K562 (cell line): Measurements from ENCODE around the gene PLIN5. TPM values are rescaled to one million over a fixed set of nuclear protein-coding genes. Genes with fewer than 3 reads are reported as not detected.

Source experiments
- ARNT ChIP-seq, 2 experiments: fragments of 450-650 bp; IDR thresholded peaks; 2 replicates each; pipeline ENCODE4 v1.6.1; 2016; ENCODE audit warnings: mild to moderate bottlenecking in 1 of 2
- CTCFL ChIP-seq: IDR thresholded peaks from 2 replicates; pipeline ENCODE4 v1.6.1; 2011; ENCODE audit warnings: borderline replicate concordance, low read depth, mild to moderate bottlenecking, moderate library complexity, low read length; ENCODE audit not compliant: insufficient read depth, poor library complexity, severe bottlenecking
- CXXC5 ChIP-seq: fragments of 250-450 bp; sonication (Bioruptor Pico); IDR thresholded peaks from 2 replicates; pipeline ENCODE4 v1.8.0; 2022; ENCODE audit warnings: inconsistent platforms, mild to moderate bottlenecking, moderate library complexity
- EWSR1 ChIP-seq: fragments of 450-650 bp; IDR thresholded peaks from 2 replicates; pipeline ENCODE4 v1.6.1; 2018; ENCODE audit warnings: borderline replicate concordance, mild to moderate bottlenecking, low read depth, moderate library complexity; ENCODE audit not compliant: partially characterized antibody
- FOXJ3 ChIP-seq: sonication (generic); formaldehyde crosslinking; IDR thresholded peaks from 2 replicates; pipeline ENCODE4 v1.4.0; 2020; ENCODE audit warnings: mild to moderate bottlenecking, missing genetic modification reagents
- IRF9 ChIP-seq: fragments of 450-650 bp; IDR thresholded peaks from 2 replicates; pipeline ENCODE4 v1.6.1; 2016; ENCODE audit warnings: missing biosample characterization, missing genetic modification characterization
- KDM2B ChIP-seq: fragments of 250-450 bp; sonication (Bioruptor Pico); IDR thresholded peaks from 2 replicates; pipeline ENCODE4 v1.8.0; 2021; ENCODE audit warnings: mild to moderate bottlenecking, moderate library complexity
- KLF10 ChIP-seq: fragments of 250-450 bp; sonication (Bioruptor Pico); IDR thresholded peaks from 2 replicates; pipeline ENCODE4 v1.6.1; 2021; ENCODE audit warnings: matching md5 sums
- MTA3 ChIP-seq: fragments of 450-650 bp; formaldehyde crosslinking; IDR thresholded peaks from 2 replicates; pipeline ENCODE4 v1.6.1; 2017; ENCODE audit warnings: mild to moderate bottlenecking, borderline replicate concordance
- NCOA6 ChIP-seq: fragments of 450-650 bp; IDR thresholded peaks from 2 replicates; pipeline ENCODE4 v1.6.1; 2017; ENCODE audit warnings: mild to moderate bottlenecking
- NELFE ChIP-seq: IDR thresholded peaks from 2 replicates; pipeline ENCODE4 v1.6.1; 2011; ENCODE audit warnings: mild to moderate bottlenecking; ENCODE audit not compliant: insufficient read depth, insufficient read length
- PTBP1 ChIP-seq: fragments of 200-400 bp; formaldehyde crosslinking; IDR thresholded peaks from 2 replicates; pipeline ENCODE4 v1.6.1; 2017; ENCODE audit warnings: low read depth, low read length
- RB1 ChIP-seq: fragments of 450-650 bp; IDR thresholded peaks from 2 replicates; pipeline ENCODE4 v1.6.1; 2017; ENCODE audit warnings: low read depth, mild to moderate bottlenecking
- RBFOX2 ChIP-seq: fragments of 200-400 bp; formaldehyde crosslinking; IDR thresholded peaks from 2 replicates; pipeline ENCODE4 v1.6.1; 2017; ENCODE audit warnings: low read depth, mild to moderate bottlenecking, low read length, moderate library complexity
- RHOXF2B ChIP-seq: fragments of 250-450 bp; sonication (Bioruptor Pico); conservative IDR thresholded peaks from 2 replicates; pipeline ENCODE4 v1.5.1; 2021
- SIN3A ChIP-seq, 2 experiments: fragments of 150-350 bp in 1 of 2; IDR thresholded peaks; 2 replicates each; pipeline ENCODE4 v1.6.1; 2011 to 2016; ENCODE audit warnings: borderline replicate concordance in 2 of 2, low read depth in 2 of 2, low read length in 2 of 2, mild to moderate bottlenecking in 2 of 2, moderate library complexity in 2 of 2; ENCODE audit not compliant: control insufficient read depth in 1 of 2
- TFAM ChIP-seq: fragments of 250-450 bp; sonication (Bioruptor Pico); conservative IDR thresholded peaks from 2 replicates; pipeline ENCODE4 v1.5.0; 2021; ENCODE audit warnings: mild to moderate bottlenecking, moderate library complexity
- XRCC5 ChIP-seq: fragments of 200-400 bp; formaldehyde crosslinking; IDR thresholded peaks from 2 replicates; pipeline ENCODE4 v1.6.1; 2017; ENCODE audit warnings: low read depth, mild to moderate bottlenecking, low read length
- ZNF23 ChIP-seq: fragments of 250-450 bp; sonication (Bioruptor Pico); IDR thresholded peaks from 2 replicates; pipeline ENCODE4 v1.4.0; 2020; ENCODE audit warnings: mild to moderate bottlenecking
- ZNF274 ChIP-seq: IDR thresholded peaks from 2 replicates; pipeline ENCODE4 v1.6.1; 2011; ENCODE audit warnings: low read depth, mild to moderate bottlenecking, low read length, moderate library complexity, borderline replicate concordance
- ZNF280A ChIP-seq: fragments of 450-650 bp; IDR thresholded peaks from 2 replicates; pipeline ENCODE4 v1.6.1; 2018; ENCODE audit warnings: mild to moderate bottlenecking, low read depth; ENCODE audit not compliant: partially characterized antibody
- ZNF384 ChIP-seq: IDR thresholded peaks from 2 replicates; pipeline ENCODE4 v1.6.1; 2012; ENCODE audit warnings: low read depth, low read length, improper control_type of control experiment
- ZNF699 ChIP-seq: fragments of 250-450 bp; sonication (Bioruptor Pico); IDR thresholded peaks from 2 replicates; pipeline ENCODE4 v1.8.0; 2021; ENCODE audit warnings: mild to moderate bottlenecking, moderate library complexity; ENCODE audit not compliant: insufficient replicate concordance
- polyA plus RNA-seq, 8 experiments: library from polyadenylated mRNA; depleted of rRNA in 4 of 8; stranded (reverse) in 5 of 8; unstranded in 3 of 8; fragments of >200 nt; fragmentation: Nextera tagmentation in 2 of 8; fragmentation: Illumina TruSeq in 1 of 8; extraction: Ambion mirVana in 2 of 8; extraction: Trizol in 1 of 8; gene quantifications; 2 replicates each; pipeline versions ENCODE4 v1.2.1 to v1.2.3, GENCODE V29; 2011 to 2014; ENCODE audit warnings: inconsistent platforms in 1 of 8, missing spikeins in 1 of 8
- total RNA-seq, 7 experiments: library from RNA; depleted of rRNA in 6 of 7; stranded (reverse); fragments of >200 nt in 6 of 7; fragmentation: Illumina TruSeq in 2 of 7; extraction: Trizol in 2 of 7; gene quantifications; 2 replicates each; pipeline versions ENCODE4 v1.2.1 to v1.2.3, GENCODE V29; 2011 to 2021; ENCODE audit warnings: low replicate concordance in 1 of 7

The PLIN5 gene
- total and polyA plus RNA-seq, 9 of the 15 experiments (the other 6 are each of a cell fraction or from before 2014, with no cell fraction given) = 0.04 to 1.3 (median 0.50) TPM

- TF ChIP-seq EWSR1 (no peak), KLF10 (CRISPR knock-in tag) (no peak), ZNF384 (no peak), CXXC5 (CRISPR knock-in tag) (peak; percentile 44), ZNF274 (no peak), KDM2B (CRISPR knock-in tag) (0 out of 2 replicates have a peak, but pooled peaks have one; percentile 65), RBFOX2 (0 out of 2 replicates have a peak, but pooled peaks have one; percentile 22), PTBP1 (0 out of 2 replicates have a peak, but pooled peaks have one; percentile 66), RB1 (peak; percentile 69), ZNF23 (CRISPR knock-in tag) (no peak), ARNT (IDR thresholded peaks at IDR 0.05) (no peak), SIN3A (IDR thresholded peaks at IDR 0.05; ENCODE audit: borderline replicate concordance in 2 of 2, control insufficient read depth in 1 of 2, low read depth in 2 of 2, low read length in 2 of 2) (no peak), CTCFL (peak; percentile 50), TFAM (CRISPR knock-in tag) (no peak), MTA3 (peak; percentile 32; the same call in 1 of the 2 replicates), RHOXF2B (CRISPR knock-in tag) (no peak), XRCC5 (0 out of 2 replicates have a peak, but pooled peaks have one; percentile 32), IRF9 (tag) (no peak), NELFE (no peak), NCOA6 (no peak), ZNF699 (no peak), FOXJ3 (CRISPR knock-in tag) (no peak), ZNF280A (no peak)
Observed at GRCh38 chr19:4583961-4584669, 49.1 kb upstream of the PLIN5 start (continued).
